ENCODE results near the gene PDS5B. TPM values are rescaled to one million over a fixed set of nuclear protein-coding genes. Genes with fewer than 3 reads are reported as not detected.

Gene PDS5B
- total and polyA plus RNA-seq, 11 donors = 3.7 to 28.8 (median 18.6) TPM

DNA sequence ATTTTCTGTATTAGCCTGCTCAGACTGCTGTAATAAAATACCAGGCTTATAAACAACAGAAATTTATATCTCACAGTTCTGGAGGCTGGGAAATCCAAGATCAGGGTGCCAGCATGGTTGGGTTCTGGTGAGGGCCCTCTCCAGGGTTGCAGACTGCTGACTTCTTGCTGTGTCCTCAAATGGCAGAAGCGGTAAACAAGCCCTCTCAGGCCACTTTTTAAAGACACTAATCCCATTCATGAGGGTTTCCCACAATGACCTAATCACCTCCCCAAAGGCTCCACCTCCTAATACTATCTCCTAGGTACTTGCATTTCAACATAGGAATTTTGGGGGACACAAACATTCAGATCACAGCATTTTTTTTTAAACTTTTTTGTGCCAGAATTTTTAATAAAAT is 159.3 kb downstream of the PDS5B start:
- DNase-seq = no peak
- peaks cover 0 to 57% (median 38%) of the 10 kb centered on the region in 9 donors for H3K36me3 ChIP-seq
- intact Hi-C loops (cut with DNase I) = no loop called here

DNA sequence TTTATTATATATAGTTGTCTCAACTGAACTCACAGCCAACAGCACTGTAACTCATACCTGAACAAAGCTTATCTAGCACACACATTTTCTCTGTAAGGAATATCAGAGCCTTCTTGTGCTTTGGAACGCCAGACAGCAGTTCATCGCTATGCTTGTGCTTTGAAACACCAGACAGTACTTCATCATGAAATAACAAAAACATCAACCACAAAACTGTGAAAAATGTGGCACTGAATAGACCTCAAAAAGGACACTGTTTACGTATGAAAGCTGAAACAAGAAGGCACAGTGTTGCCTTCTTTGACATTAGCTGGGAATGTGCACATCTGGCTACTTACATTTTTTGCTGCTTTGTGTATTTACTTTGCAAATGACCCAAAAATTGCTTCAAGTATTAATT is 160.2 kb downstream of the PDS5B start:
- WGBS, 4 donors = 84 to 95% (median 91%) methylated on average over 3 of the region's 3 CpGs
- Histone ChIP-seq H3K27ac (no peak overlapping the region), H3K4me3 (no peak overlapping the region), H3K4me1 (peaks cover 0 to 3% (median 0%) of the 10 kb centered on the region in 12 donors), H3K9me3 (no peaks in the 10 kb centered on the region), H3K36me3 (peaks cover 0 to 53% (median 40%) of the 10 kb centered on the region in 9 donors), H3K27me3 (no peaks in the 10 kb centered on the region)
- ATAC-seq (no peak), DNase-seq (no peak)
- intact Hi-C loops (cut with DNase I) = no loop called here
- no peak for TF ChIP-seq POLR2A (IDR thresholded peaks at IDR 0.05)
- TF ChIP-seq, protein P1, sequence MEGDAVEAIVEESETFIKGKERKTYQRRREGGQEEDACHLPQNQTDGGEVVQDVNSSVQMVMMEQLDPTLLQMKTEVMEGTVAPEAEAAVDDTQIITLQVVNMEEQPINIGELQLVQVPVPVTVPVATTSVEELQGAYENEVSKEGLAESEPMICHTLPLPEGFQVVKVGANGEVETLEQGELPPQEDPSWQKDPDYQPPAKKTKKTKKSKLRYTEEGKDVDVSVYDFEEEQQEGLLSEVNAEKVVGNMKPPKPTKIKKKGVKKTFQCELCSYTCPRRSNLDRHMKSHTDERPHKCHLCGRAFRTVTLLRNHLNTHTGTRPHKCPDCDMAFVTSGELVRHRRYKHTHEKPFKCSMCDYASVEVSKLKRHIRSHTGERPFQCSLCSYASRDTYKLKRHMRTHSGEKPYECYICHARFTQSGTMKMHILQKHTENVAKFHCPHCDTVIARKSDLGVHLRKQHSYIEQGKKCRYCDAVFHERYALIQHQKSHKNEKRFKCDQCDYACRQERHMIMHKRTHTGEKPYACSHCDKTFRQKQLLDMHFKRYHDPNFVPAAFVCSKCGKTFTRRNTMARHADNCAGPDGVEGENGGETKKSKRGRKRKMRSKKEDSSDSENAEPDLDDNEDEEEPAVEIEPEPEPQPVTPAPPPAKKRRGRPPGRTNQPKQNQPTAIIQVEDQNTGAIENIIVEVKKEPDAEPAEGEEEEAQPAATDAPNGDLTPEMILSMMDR (IDR thresholded peaks at IDR 0.05) = no peak

More for the DNA sequence above, 159.3 kb downstream of the PDS5B start:
- Histone ChIP-seq H3K27me3 (no peaks in the 10 kb centered on the region), H3K9me3 (no peaks in the 10 kb centered on the region), H3K4me3 (no peak overlapping the region), H3K4me1 (peaks cover 0 to 3% (median 0%) of the 10 kb centered on the region in 12 donors), H3K27ac (no peak overlapping the region)
- WGBS, 4 donors = 92 to 100% (median 93%) methylated on average over 1 of the region's 1 CpG
- TF ChIP-seq POLR2A (IDR thresholded peaks at IDR 0.05) = no peak
- TF ChIP-seq, protein P1 (IDR thresholded peaks at IDR 0.05) = no peak
- ATAC-seq = no peak

DNA sequence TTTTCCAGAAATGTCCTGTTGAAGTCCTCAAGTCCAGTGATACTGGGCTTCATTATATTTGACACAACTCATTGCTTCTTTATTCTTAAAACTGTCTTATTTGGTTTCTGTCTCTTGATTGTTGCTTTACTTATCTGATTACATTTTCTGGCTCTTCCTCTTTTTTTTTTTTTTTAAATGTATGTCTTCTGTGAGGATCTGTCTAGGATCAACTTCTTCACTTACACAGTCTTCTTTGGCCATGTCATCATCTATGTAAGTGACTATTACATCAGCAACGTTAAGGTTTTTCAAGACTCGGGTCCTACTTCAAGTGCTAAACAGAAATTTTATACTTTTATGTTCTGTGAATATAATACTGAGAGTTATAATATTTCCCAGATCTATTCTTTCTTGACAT is 162.1 kb downstream of the PDS5B start:
- TF ChIP-seq, protein P1 (IDR thresholded peaks at IDR 0.05) = no peak
- no peak for TF ChIP-seq POLR2A (IDR thresholded peaks at IDR 0.05)
- ATAC-seq (no peak), DNase-seq (no peak)
- intact Hi-C loops (cut with DNase I) = no loop called here
- Histone ChIP-seq H3K4me1 (peaks cover 0 to 3% (median 0%) of the 10 kb centered on the region in 12 donors), H3K4me3 (no peak overlapping the region), H3K9me3 (no peaks in the 10 kb centered on the region), H3K36me3 (peaks cover 0 to 44% (median 36%) of the 10 kb centered on the region in 9 donors), H3K27me3 (no peaks in the 10 kb centered on the region), H3K27ac (no peak overlapping the region)
- WGBS, 4 donors = 87 to 97% (median 91%) methylated on average over 2 of the region's 2 CpGs

DNA sequence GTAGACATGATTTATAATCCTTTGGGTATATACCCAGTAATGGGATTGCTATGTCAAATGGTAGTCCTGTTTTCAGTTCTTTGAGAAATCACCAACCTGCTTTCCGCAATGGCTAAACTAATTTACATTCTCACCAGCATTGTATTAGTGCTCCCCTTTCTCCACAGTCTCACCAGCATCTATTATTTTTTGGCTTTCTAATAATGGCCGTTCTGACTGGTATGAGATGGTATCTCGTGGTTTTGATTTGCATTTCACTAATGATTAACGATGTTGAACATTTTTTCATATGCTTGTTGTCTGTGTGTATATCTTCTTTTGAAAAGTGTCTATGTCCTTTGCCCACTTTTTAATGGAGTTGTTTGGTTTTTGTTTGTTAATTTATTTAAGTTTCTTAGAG is 165.1 kb downstream of the PDS5B start:
- Histone ChIP-seq H3K9me3 (no peaks in the 10 kb centered on the region), H3K4me1 (no peaks in the 10 kb centered on the region), H3K4me3 (no peak overlapping the region), H3K27ac (no peak overlapping the region), H3K36me3 (peaks cover 0 to 62% (median 50%) of the 10 kb centered on the region in 9 donors), H3K27me3 (no peaks in the 10 kb centered on the region)
- DNase-seq (no peak), ATAC-seq (no peak)
- intact Hi-C loops (cut with DNase I) = no loop called here
- WGBS, 4 donors = 95 to 98% (median 97%) methylated on average over 4 of the region's 4 CpGs
- TF ChIP-seq POLR2A (IDR thresholded peaks at IDR 0.05) = no peak
- TF ChIP-seq, protein P1 (IDR thresholded peaks at IDR 0.05) = no peak

Data from heart left ventricle (tissue), 16 donors.